SKM-1 treated with dmso at 0.1 percent for 144 hours (cell line): Measurements from ENCODE around the gene GORASP1.

Experiments used
- DNase-seq: peaks from one replicate; lab custom pipeline; 2025; ENCODE audit not compliant: unreplicated experiment; lab: John Stamatoyannopoulos, UW

Gene GORASP1

GRCh38 chr3:39126532-39127071 is 19.2 kb upstream of the GORASP1 start:
- peak; percentile 68 for DNase-seq

DNA sequence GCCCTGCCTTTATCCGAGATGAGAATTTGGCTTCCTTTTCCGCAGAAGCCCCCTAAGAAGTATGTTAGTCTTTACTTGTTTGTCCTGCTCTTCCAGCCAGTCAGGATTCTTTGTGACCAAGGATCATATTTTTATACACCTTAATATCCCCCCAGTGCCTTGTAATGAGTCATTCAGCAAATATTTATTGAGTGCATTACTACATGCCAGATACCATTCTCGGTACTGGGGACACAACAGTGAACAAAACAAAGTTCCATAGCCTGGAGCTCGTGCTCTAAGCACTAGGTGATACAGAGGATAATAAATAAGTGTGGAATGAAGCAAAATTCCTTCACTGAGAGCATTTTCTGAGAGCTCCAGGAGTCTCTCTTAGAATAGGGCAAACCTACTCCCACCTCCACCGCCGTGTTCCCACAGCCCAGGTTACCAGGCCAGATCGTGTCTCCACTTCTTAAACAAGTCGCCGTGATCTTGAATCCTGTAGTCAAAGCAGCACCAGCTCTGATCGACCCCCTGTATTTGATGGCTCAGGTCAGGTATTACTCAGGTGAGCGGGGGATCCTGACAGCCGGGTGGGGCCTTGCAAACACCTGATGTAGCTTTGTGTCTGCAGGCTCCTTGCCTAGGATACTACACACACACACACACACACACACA is 18.5 kb upstream of the GORASP1 start:
- no peak for DNase-seq

GRCh38 chr3:39124876-39125840 is 17.7 kb upstream of the GORASP1 start:
- DNase-seq = no peak

GRCh38 chr3:39122813-39123212 is 15.4 kb upstream of the GORASP1 start:
- no peak for DNase-seq

DNA sequence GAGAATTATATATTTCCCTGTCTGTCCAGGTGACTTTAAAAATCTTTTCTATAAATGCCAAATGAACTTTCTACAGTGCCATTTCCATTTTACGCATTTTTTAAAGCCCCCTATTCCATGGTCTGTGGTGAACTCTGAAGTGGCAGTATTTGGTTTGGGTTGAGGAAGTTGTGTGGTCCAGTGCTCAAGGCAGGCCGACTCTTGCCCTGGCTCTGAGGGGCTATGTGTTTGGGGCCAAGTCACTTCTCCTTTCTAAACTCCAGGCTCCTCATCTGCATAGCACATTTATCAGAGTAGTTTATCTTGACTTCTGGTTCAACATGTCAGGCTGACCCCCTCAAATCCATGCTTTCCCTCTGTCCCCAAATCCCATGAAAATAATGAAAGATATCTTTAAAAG is 14.2 kb upstream of the GORASP1 start:
- no peak for DNase-seq

DNA sequence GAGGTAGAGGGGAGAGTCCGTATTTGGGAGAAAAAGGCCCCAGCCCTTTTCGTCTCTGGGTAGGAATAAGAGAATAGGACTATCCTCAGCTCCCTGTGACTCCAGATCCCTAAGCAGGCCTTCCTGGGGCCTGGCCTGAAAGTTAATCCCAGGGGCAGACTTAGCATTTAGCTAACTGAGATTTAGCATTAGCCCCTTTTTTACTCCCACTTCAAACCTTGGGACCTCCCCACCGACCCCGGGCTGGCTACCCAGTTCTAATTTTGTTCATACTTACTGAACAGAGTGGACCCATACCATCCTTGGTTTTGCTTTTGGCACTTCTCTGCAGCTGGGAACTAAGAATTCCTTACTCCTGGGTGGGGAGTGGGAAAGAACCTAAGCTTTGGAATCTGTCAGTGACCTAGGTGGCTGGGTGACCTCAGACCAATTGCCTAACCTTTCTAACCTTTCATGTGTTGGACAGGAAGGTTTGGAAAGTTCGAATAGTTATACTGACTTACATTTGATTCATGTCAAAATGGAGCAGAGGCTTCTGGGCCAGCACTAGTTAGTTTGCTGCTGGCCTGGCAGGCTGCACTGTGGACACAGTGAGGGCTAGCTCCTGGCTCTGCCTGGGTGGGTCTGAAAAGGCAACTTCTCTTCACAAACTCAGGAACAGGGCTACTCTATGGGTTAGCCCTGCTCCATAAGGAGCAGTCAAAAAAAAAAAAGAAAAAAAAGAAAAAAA is 11.7 kb upstream of the GORASP1 start:
- DNase-seq = no peak

DNA sequence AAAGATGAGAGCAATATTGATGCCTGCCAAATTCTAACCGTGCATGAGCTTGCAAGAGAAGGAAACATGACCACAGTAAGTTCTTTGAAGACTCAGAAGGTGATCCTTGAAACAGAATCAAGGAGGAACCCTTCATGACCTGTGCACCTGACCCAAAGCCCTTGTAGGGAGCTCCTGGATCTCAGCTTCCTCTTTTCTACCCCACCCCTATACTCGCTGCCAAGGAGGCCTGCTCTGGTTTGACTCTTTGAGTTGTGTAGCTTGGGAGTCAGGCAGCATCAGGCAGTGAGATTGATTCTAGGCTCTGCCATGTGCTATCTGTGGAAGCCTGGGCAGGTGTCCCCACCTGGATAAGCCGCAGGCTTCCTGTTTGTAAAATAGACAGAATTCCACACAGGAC is 10.7 kb upstream of the GORASP1 start:
- peak; percentile 21 for DNase-seq

GRCh38 chr3:39115870-39116269 is 8.4 kb upstream of the GORASP1 start:
- no peak for DNase-seq

DNA sequence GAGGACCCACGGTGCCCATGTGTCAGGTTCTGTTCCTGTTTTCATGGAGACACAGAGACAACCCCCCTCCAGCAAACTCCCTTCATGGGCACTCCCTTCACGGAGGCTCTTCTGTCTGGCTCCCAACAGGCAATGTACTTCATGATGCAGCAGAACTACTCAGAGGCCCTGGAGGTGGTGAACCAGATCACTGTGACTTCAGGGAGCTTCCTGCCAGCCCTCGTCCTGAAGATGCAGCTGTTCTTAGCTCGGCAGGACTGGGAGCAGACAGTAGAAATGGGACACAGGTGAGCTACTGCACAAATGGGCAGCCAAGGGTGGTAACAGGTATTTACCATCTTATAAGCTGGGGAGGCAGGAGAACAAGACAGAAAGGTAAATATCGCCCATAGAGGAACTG is 7.0 kb upstream of the GORASP1 start:
- DNase-seq = no peak

DNA sequence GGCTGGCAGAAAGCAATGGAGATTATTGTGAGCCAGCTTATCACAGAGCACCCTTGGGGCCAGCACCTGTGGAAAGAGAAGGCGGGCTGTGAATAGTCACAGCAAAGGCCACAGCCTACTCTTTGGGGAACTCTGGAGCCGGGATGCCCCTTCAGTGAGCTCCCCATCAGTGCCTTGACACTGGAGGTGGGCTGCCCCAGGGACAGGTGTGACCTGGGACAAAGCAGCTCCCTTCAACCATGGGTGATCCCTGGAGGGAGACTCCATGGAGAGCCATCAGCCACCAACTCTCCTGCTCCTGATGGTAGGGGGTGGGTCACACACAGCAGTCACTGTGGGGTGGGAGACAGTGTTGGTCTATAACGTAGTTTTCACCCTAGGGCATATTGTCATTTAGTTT is 5.9 kb upstream of the GORASP1 start:
- no peak for DNase-seq

DNA sequence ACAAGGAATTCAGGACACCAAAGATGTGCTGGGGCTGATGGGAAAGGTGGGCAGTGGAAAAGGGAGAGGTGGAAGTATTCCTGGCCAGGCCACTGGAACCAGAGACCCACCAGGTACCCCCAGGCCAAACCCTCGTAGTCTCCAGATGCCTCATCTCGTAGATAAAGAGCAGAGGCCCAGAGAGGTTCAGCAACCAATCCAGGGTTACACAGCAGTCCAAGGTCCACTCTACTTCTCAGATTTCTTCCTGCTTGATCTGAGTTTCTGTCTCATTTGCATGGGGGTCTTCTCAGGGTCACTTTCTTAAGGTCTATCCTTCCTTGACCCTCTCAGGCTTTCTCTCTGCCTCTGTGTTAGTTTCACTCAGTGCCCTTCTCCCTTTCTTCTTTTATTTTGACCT is 5.1 kb upstream of the GORASP1 start:
- no peak for DNase-seq

DNA sequence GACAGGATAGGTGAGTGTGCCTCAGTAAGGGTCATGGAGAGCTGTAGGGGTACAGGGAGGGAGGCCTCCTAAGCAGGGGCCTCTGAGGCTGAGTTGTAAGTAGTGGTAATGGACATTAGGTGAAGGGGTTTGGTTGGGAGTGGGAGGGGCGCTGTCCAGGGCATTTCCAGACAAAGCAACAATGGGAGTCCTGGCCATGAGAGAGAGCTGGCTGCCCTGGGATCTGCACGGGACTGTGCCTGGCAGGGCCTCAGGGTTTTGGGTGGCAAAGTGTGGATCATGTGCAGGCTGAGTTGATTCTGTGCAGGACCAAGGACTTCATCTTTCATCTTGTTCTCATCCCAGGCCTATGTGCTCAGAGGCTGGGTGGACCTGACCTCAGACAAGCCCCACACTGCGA is 4.7 kb upstream of the GORASP1 start:
- no peak for DNase-seq

DNA sequence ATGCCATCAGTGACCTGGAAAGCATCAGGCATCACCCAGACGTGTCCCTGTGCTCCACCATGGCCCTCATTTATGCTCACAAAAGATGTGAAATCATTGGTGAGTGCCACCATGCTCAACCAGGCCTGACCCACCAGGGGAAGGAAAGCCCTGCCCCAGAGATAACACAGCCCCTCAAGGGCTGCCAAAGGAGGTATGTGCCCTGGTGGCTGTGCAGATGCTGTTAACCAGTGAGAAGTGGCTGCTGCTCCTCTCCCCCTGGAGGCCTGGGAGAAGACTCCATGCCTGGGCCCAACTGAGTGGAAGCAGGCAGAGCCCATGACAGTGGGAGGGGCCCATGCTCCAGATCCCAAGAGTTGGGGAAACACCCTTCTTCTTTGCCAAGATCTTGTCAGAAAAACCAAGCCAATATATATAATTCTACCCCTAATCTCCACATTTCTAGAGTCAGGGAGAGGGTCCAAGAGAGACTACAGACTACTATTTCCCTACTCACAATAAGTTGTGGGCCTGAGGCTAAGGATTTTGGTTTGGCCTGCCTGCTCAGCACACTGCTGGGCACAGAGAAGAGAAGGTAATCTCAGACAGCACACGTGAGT is 2.7 kb upstream of the GORASP1 start:
- no peak for DNase-seq

DNA sequence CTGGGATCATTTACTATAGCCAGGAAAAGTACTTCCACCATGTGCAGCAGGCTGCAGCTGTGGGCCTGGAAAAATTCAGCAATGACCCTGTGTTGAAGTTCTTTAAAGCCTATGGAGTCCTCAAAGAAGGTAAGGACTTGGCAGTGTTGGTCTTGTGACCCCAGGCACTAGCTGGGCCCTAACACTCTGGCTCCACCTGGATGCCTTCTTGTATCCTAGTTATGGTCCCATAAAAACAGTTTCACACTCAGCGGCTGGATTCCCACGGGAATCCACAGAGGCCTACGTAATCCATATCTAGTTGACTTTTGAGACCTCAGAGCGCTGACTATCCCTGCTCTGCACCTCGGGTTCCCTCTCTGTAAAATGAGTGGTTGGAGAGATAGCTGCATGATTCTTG is 1.7 kb upstream of the GORASP1 start:
- DNase-seq = no peak

- peak; percentile 55 for DNase-seq
Observed at GRCh38 chr3:39108200-39108710, 828 bp upstream of the GORASP1 start.

GRCh38 chr3:39106851-39107387 is 508 bp downstream of the GORASP1 start:
- DNase-seq = no peak

DNA sequence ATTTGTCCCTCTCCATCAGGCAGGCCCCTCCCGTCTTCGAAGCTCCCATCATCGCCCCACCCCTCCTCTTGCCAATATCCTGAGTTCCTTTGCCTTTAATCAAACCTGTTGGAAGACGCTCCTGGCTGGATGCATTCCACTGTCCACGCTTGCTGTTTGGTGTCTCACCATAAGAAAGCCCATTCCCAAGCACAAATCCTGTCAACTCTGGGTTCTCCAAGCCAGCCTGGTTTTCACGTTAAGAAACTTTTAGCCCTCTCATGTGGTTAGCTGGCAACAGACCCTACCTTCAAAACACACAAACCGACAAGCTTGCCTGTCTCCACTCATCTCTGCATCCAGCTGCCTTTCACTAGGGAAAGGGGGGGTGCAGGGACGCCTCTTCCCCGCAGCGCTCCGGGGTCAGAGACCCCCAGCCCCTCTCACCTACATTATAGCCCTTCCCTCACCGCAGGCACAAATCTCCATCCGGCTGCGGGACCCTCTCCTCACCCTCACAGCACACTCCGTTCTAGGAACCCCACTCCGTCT is 1.1 kb downstream of the GORASP1 start:
- DNase-seq = no peak

DNA sequence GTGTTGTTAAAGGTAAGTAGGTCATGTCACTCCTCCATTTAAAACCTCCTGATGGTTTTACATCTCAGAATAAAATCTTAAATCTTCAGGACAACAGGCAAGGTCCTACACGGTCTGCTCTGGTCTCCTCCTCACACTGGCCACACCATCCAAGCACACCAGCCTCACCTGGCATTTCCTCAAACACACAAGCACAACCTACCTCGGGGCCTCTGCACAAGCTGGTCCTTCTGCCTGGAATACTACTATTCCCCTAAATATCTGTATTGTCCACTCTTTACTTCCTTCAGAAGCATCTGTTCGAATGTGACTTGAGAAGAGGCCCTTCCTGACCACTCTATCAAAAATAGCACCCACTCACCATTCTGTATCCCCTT is 1.8 kb downstream of the GORASP1 start:
- no peak for DNase-seq

- DNase-seq = no peak
Observed at GRCh38 chr3:39104961-39105686, 2.3 kb downstream of the GORASP1 start.
